Neural cell (in vitro differentiated cells): ENCODE measurements around the gene SAMD9.

Experiments
- EP300 ChIP-seq: fragments of 450-650 bp; conservative IDR thresholded peaks from 2 replicates; pipeline ENCODE4 v1.6.1; 2014; ENCODE audit warnings: antibody characterized with exemption, mild to moderate bottlenecking, moderate library complexity; ENCODE audit not compliant: poor library complexity, severe bottlenecking
- EZH2 ChIP-seq: fragments of 200-600, 300-800 bp; shearing (Covaris generic), sonication (generic); IDR thresholded peaks from 2 replicates; pipeline ENCODE4 v1.6.1; 2014; ENCODE audit warnings: antibody characterized with exemption, low read length, borderline replicate concordance, mild to moderate bottlenecking; ENCODE audit not compliant: insufficient read depth, poor library complexity, severe bottlenecking
- POLR2AphosphoS5 ChIP-seq: IDR thresholded peaks from 2 replicates; pipeline ENCODE4 v1.6.1; 2012
- RAD21 ChIP-seq: fragments of 450-650 bp; conservative IDR thresholded peaks from 2 replicates; pipeline ENCODE4 v1.6.1; 2014; ENCODE audit warnings: antibody characterized with exemption, mild to moderate bottlenecking, moderate library complexity
- SMC3 ChIP-seq: fragments of 450-650 bp; conservative IDR thresholded peaks from 2 replicates; pipeline ENCODE4 v1.6.1; 2014; ENCODE audit warnings: antibody characterized with exemption, mild to moderate bottlenecking, moderate library complexity; ENCODE audit not compliant: poor library complexity
- TAF1 ChIP-seq: IDR thresholded peaks from 2 replicates; pipeline ENCODE4 v1.6.1; 2012; ENCODE audit warnings: low read depth
- TF ChIP-seq, protein P1 (sequence below): fragments of 450-650 bp; IDR thresholded peaks from 2 replicates; pipeline ENCODE4 v1.5.1; 2014; ENCODE audit warnings: antibody characterized with exemption, mild to moderate bottlenecking, moderate library complexity; ENCODE audit not compliant: poor library complexity, severe bottlenecking
- TF ChIP-seq, protein P2 (sequence below): IDR thresholded peaks from 2 replicates; pipeline ENCODE4 v1.6.1; 2012; ENCODE audit warnings: borderline replicate concordance

DNA sequence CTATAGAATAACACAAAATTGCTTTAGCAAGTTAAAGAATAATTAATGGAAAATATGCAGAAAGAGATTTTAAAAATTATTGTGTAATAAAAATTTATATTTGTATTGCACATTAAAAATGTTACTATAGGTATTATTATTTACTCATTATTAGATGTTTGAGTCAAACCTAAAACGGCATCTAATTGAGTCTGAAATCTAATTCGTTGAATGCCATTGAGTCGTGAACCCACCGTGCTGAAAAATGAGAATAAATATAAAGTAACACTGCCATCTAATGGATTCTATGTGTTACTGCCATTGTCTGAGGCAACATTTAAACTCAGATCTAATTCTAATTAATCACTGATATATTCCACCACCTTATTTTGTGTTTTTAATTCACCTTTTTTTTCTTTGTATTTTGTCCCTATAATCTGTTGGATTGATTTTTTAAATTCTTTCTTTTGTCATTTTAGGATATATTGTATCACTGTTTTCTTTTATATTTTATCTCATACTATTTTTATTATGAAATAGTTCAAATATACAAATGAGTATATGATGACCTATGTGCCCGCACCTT lies 62.2 kb downstream of the SAMD9 start:
- TF ChIP-seq, protein P1, sequence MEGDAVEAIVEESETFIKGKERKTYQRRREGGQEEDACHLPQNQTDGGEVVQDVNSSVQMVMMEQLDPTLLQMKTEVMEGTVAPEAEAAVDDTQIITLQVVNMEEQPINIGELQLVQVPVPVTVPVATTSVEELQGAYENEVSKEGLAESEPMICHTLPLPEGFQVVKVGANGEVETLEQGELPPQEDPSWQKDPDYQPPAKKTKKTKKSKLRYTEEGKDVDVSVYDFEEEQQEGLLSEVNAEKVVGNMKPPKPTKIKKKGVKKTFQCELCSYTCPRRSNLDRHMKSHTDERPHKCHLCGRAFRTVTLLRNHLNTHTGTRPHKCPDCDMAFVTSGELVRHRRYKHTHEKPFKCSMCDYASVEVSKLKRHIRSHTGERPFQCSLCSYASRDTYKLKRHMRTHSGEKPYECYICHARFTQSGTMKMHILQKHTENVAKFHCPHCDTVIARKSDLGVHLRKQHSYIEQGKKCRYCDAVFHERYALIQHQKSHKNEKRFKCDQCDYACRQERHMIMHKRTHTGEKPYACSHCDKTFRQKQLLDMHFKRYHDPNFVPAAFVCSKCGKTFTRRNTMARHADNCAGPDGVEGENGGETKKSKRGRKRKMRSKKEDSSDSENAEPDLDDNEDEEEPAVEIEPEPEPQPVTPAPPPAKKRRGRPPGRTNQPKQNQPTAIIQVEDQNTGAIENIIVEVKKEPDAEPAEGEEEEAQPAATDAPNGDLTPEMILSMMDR: peak; percentile 88
- TF ChIP-seq EZH2: no peak
- peak; percentile 90 for TF ChIP-seq SMC3
- TF ChIP-seq, protein P2, sequence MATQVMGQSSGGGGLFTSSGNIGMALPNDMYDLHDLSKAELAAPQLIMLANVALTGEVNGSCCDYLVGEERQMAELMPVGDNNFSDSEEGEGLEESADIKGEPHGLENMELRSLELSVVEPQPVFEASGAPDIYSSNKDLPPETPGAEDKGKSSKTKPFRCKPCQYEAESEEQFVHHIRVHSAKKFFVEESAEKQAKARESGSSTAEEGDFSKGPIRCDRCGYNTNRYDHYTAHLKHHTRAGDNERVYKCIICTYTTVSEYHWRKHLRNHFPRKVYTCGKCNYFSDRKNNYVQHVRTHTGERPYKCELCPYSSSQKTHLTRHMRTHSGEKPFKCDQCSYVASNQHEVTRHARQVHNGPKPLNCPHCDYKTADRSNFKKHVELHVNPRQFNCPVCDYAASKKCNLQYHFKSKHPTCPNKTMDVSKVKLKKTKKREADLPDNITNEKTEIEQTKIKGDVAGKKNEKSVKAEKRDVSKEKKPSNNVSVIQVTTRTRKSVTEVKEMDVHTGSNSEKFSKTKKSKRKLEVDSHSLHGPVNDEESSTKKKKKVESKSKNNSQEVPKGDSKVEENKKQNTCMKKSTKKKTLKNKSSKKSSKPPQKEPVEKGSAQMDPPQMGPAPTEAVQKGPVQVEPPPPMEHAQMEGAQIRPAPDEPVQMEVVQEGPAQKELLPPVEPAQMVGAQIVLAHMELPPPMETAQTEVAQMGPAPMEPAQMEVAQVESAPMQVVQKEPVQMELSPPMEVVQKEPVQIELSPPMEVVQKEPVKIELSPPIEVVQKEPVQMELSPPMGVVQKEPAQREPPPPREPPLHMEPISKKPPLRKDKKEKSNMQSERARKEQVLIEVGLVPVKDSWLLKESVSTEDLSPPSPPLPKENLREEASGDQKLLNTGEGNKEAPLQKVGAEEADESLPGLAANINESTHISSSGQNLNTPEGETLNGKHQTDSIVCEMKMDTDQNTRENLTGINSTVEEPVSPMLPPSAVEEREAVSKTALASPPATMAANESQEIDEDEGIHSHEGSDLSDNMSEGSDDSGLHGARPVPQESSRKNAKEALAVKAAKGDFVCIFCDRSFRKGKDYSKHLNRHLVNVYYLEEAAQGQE: no peak
- no peak for TF ChIP-seq EP300
- TF ChIP-seq POLR2AphosphoS5: no peak
- no peak for TF ChIP-seq TAF1
- peak; percentile 90 for TF ChIP-seq RAD21
